Hepatocyte (in vitro differentiated cells): ENCODE results near the gene STK39. TPM values are rescaled to one million over a fixed set of nuclear protein-coding genes. Genes with fewer than 3 reads are reported as not detected.

Source experiments
- DNase-seq: peaks from one replicate; pipeline ENCODE4 v3.0.0-alpha.2; 2016; ENCODE audit warnings: low spot score
- H2AFZ ChIP-seq: fragments of 200-600 bp; sonication (generic); 2 replicates; pipeline ENCODE4 v1.6.0; 2016; ENCODE audit warnings: antibody characterized with exemption, mild to moderate bottlenecking
- H3K27ac ChIP-seq: fragments of 200-600 bp; sonication (generic); 2 replicates; pipeline ENCODE4 v1.5.1; 2016; ENCODE audit warnings: mild to moderate bottlenecking
- H3K27me3 ChIP-seq: fragments of 200-600 bp; sonication (generic); 2 replicates; pipeline ENCODE4 v1.6.1; 2016
- H3K36me3 ChIP-seq: fragments of 200-600 bp; sonication (generic); replicated peaks from 2 replicates; pipeline ENCODE4 v1.5.1; 2016; ENCODE audit warnings: low read depth; ENCODE audit not compliant: insufficient read depth
- H3K4me1 ChIP-seq: fragments of 200-600 bp; sonication (generic); 2 replicates; pipeline ENCODE4 v1.5.1; 2016; ENCODE audit warnings: mild to moderate bottlenecking, moderate library complexity; ENCODE audit not compliant: insufficient read depth
- H3K4me2 ChIP-seq: fragments of 200-600 bp; sonication (generic); 2 replicates; pipeline ENCODE4 v1.6.0; 2016
- H3K4me3 ChIP-seq: fragments of 200-600 bp; sonication (generic); 2 replicates; pipeline ENCODE4 v1.5.1; 2016; ENCODE audit warnings: mild to moderate bottlenecking
- H3K79me2 ChIP-seq: fragments of 200-600 bp; sonication (generic); 2 replicates; pipeline ENCODE4 v1.6.0; 2017; ENCODE audit warnings: mild to moderate bottlenecking
- H3K9me2 ChIP-seq: fragments of 200-600 bp; sonication (generic); replicated peaks from 2 replicates; pipeline ENCODE4 v1.6.0; 2017; ENCODE audit warnings: mild to moderate bottlenecking; ENCODE audit not compliant: insufficient read depth
- H3K9me3 ChIP-seq: fragments of 200-600 bp; sonication (generic); 2 replicates; pipeline ENCODE4 v1.5.1; 2016; ENCODE audit warnings: low read depth, mild to moderate bottlenecking
- H4K20me1 ChIP-seq: fragments of 200-600 bp; sonication (generic); 2 replicates; pipeline ENCODE4 v1.6.0; 2016; ENCODE audit warnings: mild to moderate bottlenecking; ENCODE audit not compliant: insufficient read depth, poor library complexity, severe bottlenecking
- EZH2 ChIP-seq: fragments of 200-600 bp; sonication (generic); IDR thresholded peaks from 2 replicates; pipeline ENCODE4 v1.6.1; 2016; ENCODE audit warnings: antibody characterized with exemption, mild to moderate bottlenecking, borderline replicate concordance
- EZH2phosphoT487 ChIP-seq: fragments of 200-600 bp; sonication (generic); IDR thresholded peaks from one replicate; pipeline ENCODE4 v1.6.1; 2018; ENCODE audit warnings: antibody characterized with exemption, mild to moderate bottlenecking, low read depth, moderate library complexity; ENCODE audit not compliant: unreplicated experiment, severe bottlenecking
- WGBS: methylation state at CpG from one replicate; pipeline ENCODE4 v1.1.6; 2016; ENCODE audit warnings: low lambda C conversion rate; ENCODE audit errors: missing lambda C conversion rate; 5-methylcytosine and 5-hydroxymethylcytosine counted together
- polyA plus RNA-seq: library from polyadenylated mRNA; unstranded; fragments of >200 nt; fragmentation: Nextera tagmentation; extraction: Ambion mirVana; gene quantifications from 2 replicates; pipeline ENCODE4 v1.2.1, GENCODE V29; 2016
- total RNA-seq: library from RNA; depleted of rRNA; stranded (reverse); fragments of >200 nt; gene quantifications from 2 replicates; pipeline ENCODE4 v1.2.3, GENCODE V29; 2014
- TF ChIP-seq, protein P1 (sequence below): fragments of 200-600 bp; sonication (generic); IDR thresholded peaks from 2 replicates; pipeline ENCODE4 v1.5.1; 2016; ENCODE audit warnings: antibody characterized with exemption, mild to moderate bottlenecking; ENCODE audit not compliant: poor library complexity

The STK39 gene
- total and polyA plus RNA-seq, 2 experiments from 2014 or later: 26.9 to 39.4 TPM

DNA sequence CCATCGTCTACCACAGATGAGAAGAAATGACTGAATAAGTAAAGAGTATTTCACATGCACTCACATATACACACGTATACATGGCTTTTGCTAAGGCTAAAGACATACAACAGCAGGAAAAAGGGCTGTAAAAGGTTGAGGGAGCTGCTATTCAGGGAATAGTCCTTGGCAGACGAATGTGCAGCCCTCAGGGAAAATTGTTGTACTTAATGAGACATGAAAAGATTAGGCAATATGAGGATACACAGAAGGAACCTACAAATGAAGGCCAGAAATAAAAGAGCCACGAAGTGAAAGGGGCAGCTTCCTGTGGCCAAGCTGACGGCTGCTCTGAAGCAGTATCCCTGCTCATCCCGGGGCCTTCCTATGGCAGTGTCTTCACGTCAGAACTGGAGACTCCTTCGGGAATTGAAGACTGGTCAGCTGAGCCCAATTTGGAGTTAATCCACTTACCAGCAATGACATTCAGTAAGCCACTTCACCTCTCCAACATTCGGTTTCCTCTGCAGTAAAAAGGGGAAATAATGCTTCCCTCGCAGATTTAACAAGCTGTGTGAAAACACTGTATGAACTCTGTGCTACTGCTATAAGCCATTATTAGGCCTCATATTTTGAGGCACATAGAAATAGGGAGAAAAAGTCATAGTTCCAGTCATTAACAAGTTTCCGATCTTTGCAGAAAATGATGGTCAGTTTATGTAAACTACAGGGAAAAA is 221.8 kb downstream of the STK39 start:
- no peak for DNase-seq
- Histone ChIP-seq H3K79me2 (no peaks in the 10 kb centered on the region), H4K20me1 (no peaks in the 10 kb centered on the region), H3K4me2 (no peak overlapping the region), H3K4me3 (no peak overlapping the region), H3K9me3 (no peaks in the 10 kb centered on the region), H3K4me1 (peaks cover 10% of the 10 kb centered on the region), H3K9me2 (no peaks in the 10 kb centered on the region), H3K27ac (no peak overlapping the region), H2AFZ (no peak overlapping the region), H3K36me3 (no peaks in the 10 kb centered on the region), H3K27me3 (no peaks in the 10 kb centered on the region)
- WGBS: 76% methylated on average over 11 of the region's 11 CpGs
- TF ChIP-seq EZH2: no peak
- no peak for TF ChIP-seq EZH2phosphoT487
- TF ChIP-seq, protein P1, sequence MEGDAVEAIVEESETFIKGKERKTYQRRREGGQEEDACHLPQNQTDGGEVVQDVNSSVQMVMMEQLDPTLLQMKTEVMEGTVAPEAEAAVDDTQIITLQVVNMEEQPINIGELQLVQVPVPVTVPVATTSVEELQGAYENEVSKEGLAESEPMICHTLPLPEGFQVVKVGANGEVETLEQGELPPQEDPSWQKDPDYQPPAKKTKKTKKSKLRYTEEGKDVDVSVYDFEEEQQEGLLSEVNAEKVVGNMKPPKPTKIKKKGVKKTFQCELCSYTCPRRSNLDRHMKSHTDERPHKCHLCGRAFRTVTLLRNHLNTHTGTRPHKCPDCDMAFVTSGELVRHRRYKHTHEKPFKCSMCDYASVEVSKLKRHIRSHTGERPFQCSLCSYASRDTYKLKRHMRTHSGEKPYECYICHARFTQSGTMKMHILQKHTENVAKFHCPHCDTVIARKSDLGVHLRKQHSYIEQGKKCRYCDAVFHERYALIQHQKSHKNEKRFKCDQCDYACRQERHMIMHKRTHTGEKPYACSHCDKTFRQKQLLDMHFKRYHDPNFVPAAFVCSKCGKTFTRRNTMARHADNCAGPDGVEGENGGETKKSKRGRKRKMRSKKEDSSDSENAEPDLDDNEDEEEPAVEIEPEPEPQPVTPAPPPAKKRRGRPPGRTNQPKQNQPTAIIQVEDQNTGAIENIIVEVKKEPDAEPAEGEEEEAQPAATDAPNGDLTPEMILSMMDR: no peak

DNA sequence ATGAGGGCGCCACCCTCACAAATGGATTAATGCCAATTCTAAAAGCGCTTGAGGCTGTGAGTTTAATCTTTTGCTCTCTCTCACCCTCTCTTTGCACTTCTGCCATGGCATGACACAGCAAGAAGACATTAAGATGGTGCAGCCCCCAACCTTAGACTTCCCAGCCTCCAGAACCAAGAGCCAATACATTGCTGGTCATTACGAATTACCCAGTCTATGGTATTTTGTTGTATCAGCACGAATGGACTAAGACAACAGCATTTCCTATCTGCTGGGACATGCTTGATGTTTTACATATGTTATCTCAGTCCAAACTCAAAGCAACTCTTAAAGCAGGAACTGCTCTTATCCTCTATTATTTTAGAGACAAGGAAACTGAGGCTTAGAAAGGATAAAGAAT is 222.9 kb downstream of the STK39 start:
- H3K4me2 ChIP-seq: no peak overlapping the region
- no peak for DNase-seq
- 89% methylated on average over 4 of the region's 4 CpGs for WGBS
- no peaks in the 10 kb centered on the region for H3K27me3 ChIP-seq
- no peak overlapping the region for H3K4me3 ChIP-seq
- no peak overlapping the region for H2AFZ ChIP-seq
- H3K4me1 ChIP-seq: peaks cover 9% of the 10 kb centered on the region
- H4K20me1 ChIP-seq: no peaks in the 10 kb centered on the region
- H3K27ac ChIP-seq: no peak overlapping the region
- no peaks in the 10 kb centered on the region for H3K79me2 ChIP-seq
- no peak for TF ChIP-seq EZH2phosphoT487
- TF ChIP-seq, protein P1: no peak
- no peaks in the 10 kb centered on the region for H3K9me2 ChIP-seq
- no peaks in the 10 kb centered on the region for H3K9me3 ChIP-seq
- no peaks in the 10 kb centered on the region for H3K36me3 ChIP-seq

DNA sequence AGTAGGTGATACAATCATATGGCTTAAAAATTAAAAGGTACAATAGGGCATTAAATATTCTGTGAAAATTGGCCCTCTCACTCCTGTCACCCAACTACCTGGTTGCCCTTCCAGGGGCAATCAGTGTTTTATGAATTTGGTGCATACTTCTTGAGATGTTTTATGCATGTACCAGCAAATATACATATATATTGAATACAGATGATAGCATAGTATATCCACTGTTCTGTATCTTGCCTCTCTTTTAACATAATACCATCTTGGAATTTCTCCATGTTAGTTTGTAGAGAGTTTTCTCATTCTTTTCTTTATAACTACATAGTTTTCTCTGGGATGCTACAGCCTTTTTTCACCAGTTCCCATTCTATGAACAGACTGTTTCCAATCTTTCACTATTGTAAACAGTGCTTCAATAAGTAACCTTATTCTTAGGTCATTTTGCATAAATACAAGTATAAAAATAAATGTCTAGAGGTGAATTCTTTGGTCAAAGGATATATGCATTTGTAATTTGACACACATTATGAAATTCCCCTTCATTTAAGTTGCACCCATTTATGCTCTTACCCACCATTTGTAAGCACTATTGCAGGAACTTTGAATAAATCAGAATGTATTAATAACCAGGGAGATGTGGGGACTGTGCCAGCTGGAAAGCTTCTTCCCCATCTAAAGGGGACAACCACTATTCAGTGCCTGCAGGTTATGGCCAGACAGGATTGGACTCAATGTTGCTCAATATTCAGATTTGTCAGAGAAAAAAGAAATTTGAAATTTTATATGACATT is 225.4 kb downstream of the STK39 start:
- H3K4me2 ChIP-seq: no peak overlapping the region
- no peaks in the 10 kb centered on the region for H3K9me2 ChIP-seq
- no peaks in the 10 kb centered on the region for H3K36me3 ChIP-seq
- no peaks in the 10 kb centered on the region for H3K79me2 ChIP-seq
- TF ChIP-seq EZH2phosphoT487 (no peak), EZH2 (no peak)
- TF ChIP-seq, protein P1: no peak
- H3K4me3 ChIP-seq: no peak overlapping the region
- no peaks in the 10 kb centered on the region for H3K9me3 ChIP-seq
- H4K20me1 ChIP-seq: no peaks in the 10 kb centered on the region
- H3K4me1 ChIP-seq: no peaks in the 10 kb centered on the region
- no peak overlapping the region for H2AFZ ChIP-seq
- no peak for DNase-seq
- H3K27me3 ChIP-seq: no peaks in the 10 kb centered on the region
- H3K27ac ChIP-seq: no peak overlapping the region
